Activated naive CD4-positive, alpha-beta T cell treated with anti-CD3 and anti-CD28 coated beads, Interleukin-2, amount 50 U/mL, for 24 hours (primary cell): ENCODE data around the gene ABHD6.

Experiments
- H3K27ac Mint-ChIP-seq: one replicate; pipeline ENCODE4 v1.8.0; 2021; ENCODE audit warnings: mild to moderate bottlenecking, mixed read lengths
- H3K27me3 Mint-ChIP-seq: one replicate; pipeline ENCODE4 v1.8.0; 2021; ENCODE audit warnings: mixed read lengths
- H3K36me3 Mint-ChIP-seq: one replicate; pipeline ENCODE4 v1.8.0; 2021; ENCODE audit warnings: mixed read lengths
- H3K4me1 Mint-ChIP-seq: one replicate; pipeline ENCODE4 v1.8.0; 2021; ENCODE audit warnings: mixed read lengths
- H3K4me3 Mint-ChIP-seq: one replicate; pipeline ENCODE4 v1.8.0; 2021; ENCODE audit warnings: mild to moderate bottlenecking, mixed read lengths
- H3K9me3 Mint-ChIP-seq: one replicate; pipeline ENCODE4 v1.8.0; 2021; ENCODE audit warnings: mixed read lengths

The ABHD6 gene

GRCh38 chr3:58299839-58300516, 62.4 kb downstream of the ABHD6 start:
- H3K9me3 Mint-ChIP-seq: no peaks in the 10 kb centered on the region
- no peaks in the 10 kb centered on the region for H3K4me1 Mint-ChIP-seq
- peaks cover 17% of the 10 kb centered on the region for H3K27me3 Mint-ChIP-seq
- H3K27ac Mint-ChIP-seq: no peak overlapping the region
- H3K36me3 Mint-ChIP-seq: peaks cover 2% of the 10 kb centered on the region
- H3K4me3 Mint-ChIP-seq: no peak overlapping the region

GRCh38 chr3:58305882-58306711, 68.5 kb downstream of the ABHD6 start, which contains the start of the genes HTD2 and RPP14:
Gene HTD2 (plus strand): TSS chr3:58306520. CDS start chr3:58317614, 11,094 bp downstream.
Gene RPP14 (plus strand): TSS chr3:58306245. CDS start chr3:58310330, 4,085 bp downstream.
- peak within 1 kb of the TSS; percentile 100 for H3K4me3 Mint-ChIP-seq
- H3K36me3 Mint-ChIP-seq: peaks cover 7% of the 10 kb centered on the region
- no peaks in the 10 kb centered on the region for H3K9me3 Mint-ChIP-seq
- peaks cover 38% of the 10 kb centered on the region for H3K4me1 Mint-ChIP-seq
- peaks cover 9% of the 10 kb centered on the region for H3K27me3 Mint-ChIP-seq
- peak within 1 kb of the TSS; percentile 100 for H3K27ac Mint-ChIP-seq

GRCh38 chr3:58307639-58308215, 70.1 kb downstream of the ABHD6 start:
- Mint-ChIP-seq H3K27me3 (peaks cover 3% of the 10 kb centered on the region), H3K9me3 (no peaks in the 10 kb centered on the region), H3K27ac (peak overlapping the region; percentile 100), H3K36me3 (peaks cover 7% of the 10 kb centered on the region), H3K4me3 (peak overlapping the region; percentile 100), H3K4me1 (peaks cover 41% of the 10 kb centered on the region)

GRCh38 chr3:58308728-58309127, 71.1 kb downstream of the ABHD6 start:
- peaks cover 9% of the 10 kb centered on the region for H3K36me3 Mint-ChIP-seq
- no peaks in the 10 kb centered on the region for H3K9me3 Mint-ChIP-seq
- peak overlapping the region; percentile 100 for H3K4me3 Mint-ChIP-seq
- H3K4me1 Mint-ChIP-seq: peaks cover 47% of the 10 kb centered on the region
- H3K27ac Mint-ChIP-seq: peak overlapping the region; percentile 51
- H3K27me3 Mint-ChIP-seq: no peaks in the 10 kb centered on the region

GRCh38 chr3:58317811-58318210, 80.2 kb downstream of the ABHD6 start:
- H3K27ac Mint-ChIP-seq: no peak overlapping the region
- peaks cover 9% of the 10 kb centered on the region for H3K4me1 Mint-ChIP-seq
- H3K36me3 Mint-ChIP-seq: peaks cover 7% of the 10 kb centered on the region
- H3K27me3 Mint-ChIP-seq: no peaks in the 10 kb centered on the region
- H3K4me3 Mint-ChIP-seq: no peak overlapping the region
- no peaks in the 10 kb centered on the region for H3K9me3 Mint-ChIP-seq

- H3K36me3 Mint-ChIP-seq: no peaks in the 10 kb centered on the region
These were observed 84.2 kb downstream of the ABHD6 start for GRCh38 chr3:58321791-58322190.

GRCh38 chr3:58322793-58323192, 85.2 kb downstream of the ABHD6 start:
- Mint-ChIP-seq H3K27ac (peak overlapping the region; percentile 32), H3K9me3 (no peaks in the 10 kb centered on the region), H3K4me3 (no peak overlapping the region), H3K36me3 (no peaks in the 10 kb centered on the region), H3K27me3 (no peaks in the 10 kb centered on the region), H3K4me1 (peaks cover 37% of the 10 kb centered on the region)

More at GRCh38 chr3:58321791-58322190, 84.2 kb downstream of the ABHD6 start:
- no peak overlapping the region for H3K27ac Mint-ChIP-seq
- no peaks in the 10 kb centered on the region for H3K9me3 Mint-ChIP-seq
- peaks cover 37% of the 10 kb centered on the region for H3K4me1 Mint-ChIP-seq
- no peak overlapping the region for H3K4me3 Mint-ChIP-seq
- no peaks in the 10 kb centered on the region for H3K27me3 Mint-ChIP-seq

GRCh38 chr3:58323529-58324390, 86.2 kb downstream of the ABHD6 start:
- Mint-ChIP-seq H3K9me3 (no peaks in the 10 kb centered on the region), H3K4me1 (peaks cover 37% of the 10 kb centered on the region), H3K27ac (peak overlapping the region; percentile 98), H3K4me3 (peak overlapping the region; percentile 53), H3K36me3 (no peaks in the 10 kb centered on the region), H3K27me3 (no peaks in the 10 kb centered on the region)

GRCh38 chr3:58324391-58325390, 87.1 kb downstream of the ABHD6 start:
- Mint-ChIP-seq H3K36me3 (no peaks in the 10 kb centered on the region), H3K27me3 (no peaks in the 10 kb centered on the region), H3K27ac (peak overlapping the region; percentile 98), H3K9me3 (no peaks in the 10 kb centered on the region), H3K4me3 (peak overlapping the region; percentile 53), H3K4me1 (peaks cover 39% of the 10 kb centered on the region)

GRCh38 chr3:58325525-58325992, 88.0 kb downstream of the ABHD6 start:
- no peaks in the 10 kb centered on the region for H3K9me3 Mint-ChIP-seq
- H3K4me3 Mint-ChIP-seq: no peak overlapping the region
- peaks cover 39% of the 10 kb centered on the region for H3K4me1 Mint-ChIP-seq
- H3K27me3 Mint-ChIP-seq: no peaks in the 10 kb centered on the region
- H3K36me3 Mint-ChIP-seq: no peaks in the 10 kb centered on the region
- peak overlapping the region; percentile 98 for H3K27ac Mint-ChIP-seq

GRCh38 chr3:58326267-58326900, 88.8 kb downstream of the ABHD6 start:
- Mint-ChIP-seq H3K4me3 (no peak overlapping the region), H3K36me3 (no peaks in the 10 kb centered on the region), H3K9me3 (no peaks in the 10 kb centered on the region), H3K4me1 (peaks cover 39% of the 10 kb centered on the region), H3K27me3 (no peaks in the 10 kb centered on the region), H3K27ac (peak overlapping the region; percentile 74)

- Mint-ChIP-seq H3K9me3 (no peaks in the 10 kb centered on the region), H3K27me3 (no peaks in the 10 kb centered on the region), H3K4me3 (no peak overlapping the region), H3K27ac (peak overlapping the region; percentile 70), H3K4me1 (peaks cover 38% of the 10 kb centered on the region), H3K36me3 (no peaks in the 10 kb centered on the region)
These were observed 91.7 kb downstream of the ABHD6 start for GRCh38 chr3:58329150-58329921.

GRCh38 chr3:58329922-58330413, 92.4 kb downstream of the ABHD6 start:
- H3K4me3 Mint-ChIP-seq: no peak overlapping the region
- no peak overlapping the region for H3K27ac Mint-ChIP-seq
- H3K4me1 Mint-ChIP-seq: peaks cover 38% of the 10 kb centered on the region
- H3K9me3 Mint-ChIP-seq: no peaks in the 10 kb centered on the region
- no peaks in the 10 kb centered on the region for H3K36me3 Mint-ChIP-seq
- no peaks in the 10 kb centered on the region for H3K27me3 Mint-ChIP-seq
